GM20431 (cell line): ENCODE data around the gene BORCS5.
"Not testable (repeated sequence)": the region's sequence is repeated elsewhere in the genome, so short reads cannot be mapped to it uniquely, and the experiment has no call there.

ENCODE experiments used
- in situ Hi-C: fragments of 300-500 bp; cut with MseI, MboI; formaldehyde crosslinking; loops from one replicate; pipeline ENCODE4 v1.15.0; 2020; ENCODE audit warnings: low sequenced_read_pairs; ENCODE audit not compliant: unreplicated experiment

Gene BORCS5

DNA sequence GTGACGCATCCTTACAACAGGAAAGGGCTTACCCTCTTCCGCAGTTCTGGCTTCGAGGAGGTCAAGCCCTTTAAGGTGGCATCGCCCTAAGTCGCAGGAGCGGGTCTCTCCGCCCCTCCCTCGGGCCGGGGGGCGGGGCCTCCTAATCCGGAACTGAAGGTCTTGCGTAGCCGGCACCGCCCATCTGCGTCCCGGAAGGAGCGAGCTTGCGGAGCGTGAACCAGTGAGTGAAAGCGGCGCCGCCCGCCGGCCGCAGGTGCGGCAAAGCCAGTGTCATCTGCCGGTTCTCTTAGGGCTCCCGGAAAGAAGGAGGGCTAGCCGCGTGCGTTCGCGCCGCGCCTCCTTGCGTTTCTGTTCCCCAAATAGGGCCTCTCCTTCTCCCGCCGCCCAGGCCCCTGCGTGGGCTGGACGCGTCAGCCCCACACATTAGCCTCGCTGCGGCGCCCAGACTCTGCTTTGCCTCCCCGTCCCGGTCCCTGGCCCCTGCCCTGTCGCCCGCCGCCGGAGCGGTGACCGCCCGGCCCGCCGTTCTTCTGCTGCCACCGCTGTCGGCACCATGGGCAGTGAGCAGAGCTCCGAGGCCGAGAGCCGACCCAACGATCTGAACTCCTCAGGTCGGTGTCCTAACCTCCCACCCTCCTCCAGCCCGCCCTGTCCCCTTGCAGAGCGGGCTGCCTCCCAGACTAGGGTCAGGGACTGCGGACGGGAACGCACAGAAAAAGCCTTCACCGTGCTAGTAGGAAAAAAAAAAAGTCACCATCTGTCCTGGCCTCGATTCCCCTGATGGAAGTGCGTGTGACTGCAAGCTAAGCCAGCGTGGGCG, at the start of gene BORCS5:
Gene BORCS5 (plus strand): TSS at position 183 of the 823 bp plus-strand sequence. CDS start 374 bp downstream, at position 557.
- in situ Hi-C loops = no loop called here

DNA sequence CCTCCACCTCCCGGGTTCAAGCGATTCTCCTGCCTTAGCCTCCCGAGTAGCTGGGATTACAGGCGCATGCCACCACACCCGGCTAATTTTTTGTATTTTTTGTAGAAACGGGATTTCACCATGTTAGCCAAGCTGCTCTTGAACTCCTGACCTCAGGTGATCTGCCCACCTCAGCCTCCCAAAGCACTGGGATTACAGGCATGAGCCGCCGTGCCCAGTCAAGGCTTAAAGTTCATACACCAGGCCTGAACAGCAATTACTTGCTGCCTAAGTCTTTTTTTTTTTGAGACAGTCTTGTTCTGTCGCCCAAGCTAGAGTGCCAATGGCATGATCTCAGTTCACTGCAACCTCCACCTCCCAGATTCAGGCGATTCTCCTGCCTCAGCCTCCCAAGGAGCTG, 46.2 kb upstream of the BORCS5 start:
- in situ Hi-C loops = not testable (repeated sequence)

DNA sequence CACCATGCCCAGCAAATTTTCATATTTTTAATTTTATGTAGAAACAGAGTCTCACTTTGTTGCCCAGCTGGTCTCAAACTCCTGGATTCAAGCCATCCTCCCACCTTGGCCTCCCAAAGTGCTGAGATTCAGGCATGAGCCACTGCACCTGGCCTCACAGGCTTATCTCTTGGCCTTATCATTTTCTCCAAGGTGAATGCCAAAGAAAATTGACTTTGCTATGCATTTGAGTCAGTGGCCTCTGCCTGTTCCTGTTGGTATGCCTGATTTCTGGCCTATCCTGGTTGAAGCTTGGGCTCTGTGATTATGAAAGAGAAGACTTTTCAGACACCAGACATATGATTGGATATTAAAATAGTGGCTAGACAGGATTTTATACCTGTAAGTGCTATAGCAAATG, 41.0 kb upstream of the BORCS5 start:
- in situ Hi-C loops = no loop called here

DNA sequence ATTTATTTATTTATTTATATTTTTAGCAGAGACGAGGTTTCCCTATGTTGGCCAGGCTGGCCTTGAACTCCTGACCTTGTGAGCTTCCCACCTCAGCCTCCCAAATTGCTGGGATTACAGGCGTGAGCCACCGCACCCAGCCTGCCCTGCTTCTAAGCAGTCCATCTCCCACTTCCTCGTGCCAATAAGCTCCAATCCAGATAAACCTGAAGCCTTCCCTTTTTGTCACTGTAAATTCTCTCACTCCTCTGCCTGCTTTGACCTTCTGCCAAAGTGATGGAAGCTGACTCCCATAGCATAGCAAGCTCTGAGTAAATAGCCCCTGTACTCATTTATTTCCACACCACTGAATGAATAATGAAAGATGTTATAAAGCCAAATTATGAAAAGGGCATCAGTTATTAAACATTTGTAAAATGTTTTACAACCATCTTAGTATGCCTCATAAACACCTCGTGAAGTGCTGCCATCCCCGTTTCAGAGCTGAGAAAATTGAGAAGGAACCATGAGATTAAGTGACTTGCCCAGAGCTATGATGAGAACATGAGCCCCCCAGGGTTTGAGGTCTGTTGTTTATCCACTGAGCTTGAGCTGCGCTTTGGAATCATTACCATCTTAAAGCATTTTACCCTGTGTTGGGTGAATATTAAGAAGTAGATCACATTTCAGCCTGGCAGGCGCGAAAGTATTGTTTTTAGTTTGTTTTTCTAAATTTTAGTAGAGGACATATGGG, 37.3 kb upstream of the BORCS5 start:
- in situ Hi-C loops = no loop called here

DNA sequence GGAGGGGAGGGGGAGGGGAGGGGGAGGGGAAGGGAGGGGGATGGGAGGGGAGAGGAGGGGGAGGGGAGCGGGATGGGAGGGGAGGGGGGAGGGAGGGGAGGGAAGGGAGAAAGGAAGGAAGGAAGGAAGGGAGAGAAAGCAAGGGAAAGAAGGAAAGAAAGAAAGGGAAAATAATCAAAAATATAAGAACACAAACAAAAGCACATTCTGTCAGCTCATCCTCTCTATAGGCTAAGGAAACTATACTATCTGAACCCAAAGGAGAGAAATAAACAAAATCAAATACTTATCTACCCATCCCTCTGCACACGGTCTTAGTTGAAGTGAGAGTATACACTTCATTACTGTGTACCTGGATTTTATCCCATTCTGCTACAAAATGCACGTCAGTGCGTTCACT, 33.8 kb upstream of the BORCS5 start:
- in situ Hi-C loops = no loop called here

DNA sequence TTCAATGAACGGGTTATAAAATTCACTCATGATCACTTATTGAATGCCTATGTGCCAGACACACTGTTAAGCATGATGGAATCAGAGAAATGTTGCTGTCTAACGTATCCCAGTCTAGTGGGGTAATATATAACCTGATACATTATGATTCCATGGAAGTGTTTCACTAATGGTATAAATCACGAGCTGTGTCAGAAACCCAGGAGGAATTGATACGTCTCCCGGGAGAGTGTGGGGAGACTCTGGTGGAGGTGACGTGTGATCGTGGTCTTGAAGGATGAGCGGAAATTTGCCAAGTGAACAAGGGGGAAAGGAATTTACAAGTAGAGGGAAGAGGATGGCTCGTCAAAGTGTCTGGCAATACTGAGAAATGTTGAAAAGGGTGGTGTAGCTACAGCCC, 33.3 kb upstream of the BORCS5 start:
- in situ Hi-C loops = no loop called here

DNA sequence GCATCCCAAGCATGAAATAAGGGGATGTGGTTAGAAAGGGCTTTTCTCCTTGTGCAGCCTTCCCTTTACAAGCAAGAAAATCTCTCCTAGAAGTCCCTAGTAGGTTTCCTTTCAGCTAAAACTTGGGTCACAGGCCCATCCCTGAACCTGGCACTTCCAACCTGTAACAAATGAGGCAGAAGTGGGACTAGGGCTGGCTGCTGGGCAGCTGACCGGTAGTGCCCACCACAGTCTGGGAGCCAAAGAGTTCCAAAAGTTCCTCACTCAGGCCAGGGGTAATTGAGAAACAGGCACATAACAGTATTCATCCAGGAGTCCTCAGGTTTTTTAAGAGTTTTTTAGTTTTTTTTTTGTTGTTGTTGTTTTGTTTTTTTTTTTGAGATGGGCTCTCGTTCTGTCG, 30.6 kb upstream of the BORCS5 start:
- in situ Hi-C loops = loop anchor here (25.0 kb wide), 1 partner anchor 739 kb away; no protein-coding TSS in a partner anchor

DNA sequence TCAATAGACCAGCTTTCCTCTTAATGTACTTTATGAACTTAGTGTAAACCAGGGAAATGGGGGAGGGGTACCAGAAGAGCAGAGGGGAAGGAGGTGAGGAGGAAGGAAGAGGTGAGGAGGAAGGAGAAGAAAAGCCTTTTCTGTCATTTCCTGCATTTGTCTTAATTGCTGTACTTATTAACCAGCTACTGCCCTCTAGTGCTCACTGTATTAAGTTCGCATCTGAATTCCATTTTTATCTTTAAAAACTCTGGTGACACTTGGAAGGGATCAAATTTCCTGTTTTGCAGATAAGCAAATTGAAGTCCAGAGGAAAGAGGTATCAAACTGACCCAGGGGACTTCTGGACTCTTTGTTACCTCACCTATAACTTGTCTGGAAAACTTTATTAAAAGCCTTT, 29.1 kb upstream of the BORCS5 start:
- in situ Hi-C loops = loop anchor here (25.0 kb wide), 1 partner anchor 741 kb away; no protein-coding TSS in a partner anchor

DNA sequence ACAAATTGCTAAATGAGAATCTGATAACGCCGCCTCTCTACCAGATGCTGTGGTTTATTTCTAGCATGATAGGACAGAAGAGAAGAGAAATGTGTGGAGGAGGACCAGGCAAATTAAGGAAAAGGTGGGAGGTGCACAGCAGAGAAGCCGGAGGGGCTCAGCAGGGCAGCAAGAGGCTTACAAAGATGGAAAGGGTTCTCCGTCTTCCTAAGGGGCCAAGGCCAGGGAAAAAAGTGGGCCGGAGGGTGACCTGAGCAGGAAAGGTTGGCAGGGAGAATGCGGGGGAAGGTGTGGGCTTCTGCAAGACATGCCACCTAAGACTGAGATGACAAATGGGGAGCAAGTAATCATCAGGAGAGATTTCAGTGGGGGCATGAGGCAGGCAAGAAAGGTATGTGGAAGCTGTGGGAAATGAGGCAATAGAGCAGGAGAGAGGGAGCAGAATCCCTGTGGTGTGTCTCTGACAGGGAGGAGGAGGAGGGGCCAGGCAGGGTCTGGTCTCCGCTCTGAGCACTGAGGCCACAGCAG, 25.6 kb upstream of the BORCS5 start:
- in situ Hi-C loops = loop anchor here (10.0 to 25.0 kb wide), 2 partner anchors 247 to 744 kb away; no protein-coding TSS in a partner anchor

DNA sequence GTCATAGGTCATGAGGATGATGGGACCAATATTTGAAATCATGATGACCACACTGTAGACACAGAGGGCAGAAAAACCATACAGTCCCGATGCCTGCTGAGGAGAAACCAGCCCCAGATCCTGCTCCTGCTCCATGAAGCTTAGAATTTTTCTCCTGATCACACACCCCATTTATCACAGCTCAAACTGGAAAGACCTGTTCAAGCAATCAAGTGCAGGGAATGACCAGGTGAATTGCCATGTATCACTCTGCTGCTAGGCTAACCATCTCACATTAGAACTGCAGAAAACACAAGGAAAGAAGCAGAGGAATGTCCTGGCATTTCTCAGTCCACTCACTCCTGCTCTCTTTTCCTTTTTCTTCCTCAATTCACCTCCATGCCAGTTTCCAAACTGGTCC, 25.0 kb upstream of the BORCS5 start:
- in situ Hi-C loops = loop anchor here (10.0 to 25.0 kb wide), 2 partner anchors 247 to 745 kb away; no protein-coding TSS in a partner anchor

DNA sequence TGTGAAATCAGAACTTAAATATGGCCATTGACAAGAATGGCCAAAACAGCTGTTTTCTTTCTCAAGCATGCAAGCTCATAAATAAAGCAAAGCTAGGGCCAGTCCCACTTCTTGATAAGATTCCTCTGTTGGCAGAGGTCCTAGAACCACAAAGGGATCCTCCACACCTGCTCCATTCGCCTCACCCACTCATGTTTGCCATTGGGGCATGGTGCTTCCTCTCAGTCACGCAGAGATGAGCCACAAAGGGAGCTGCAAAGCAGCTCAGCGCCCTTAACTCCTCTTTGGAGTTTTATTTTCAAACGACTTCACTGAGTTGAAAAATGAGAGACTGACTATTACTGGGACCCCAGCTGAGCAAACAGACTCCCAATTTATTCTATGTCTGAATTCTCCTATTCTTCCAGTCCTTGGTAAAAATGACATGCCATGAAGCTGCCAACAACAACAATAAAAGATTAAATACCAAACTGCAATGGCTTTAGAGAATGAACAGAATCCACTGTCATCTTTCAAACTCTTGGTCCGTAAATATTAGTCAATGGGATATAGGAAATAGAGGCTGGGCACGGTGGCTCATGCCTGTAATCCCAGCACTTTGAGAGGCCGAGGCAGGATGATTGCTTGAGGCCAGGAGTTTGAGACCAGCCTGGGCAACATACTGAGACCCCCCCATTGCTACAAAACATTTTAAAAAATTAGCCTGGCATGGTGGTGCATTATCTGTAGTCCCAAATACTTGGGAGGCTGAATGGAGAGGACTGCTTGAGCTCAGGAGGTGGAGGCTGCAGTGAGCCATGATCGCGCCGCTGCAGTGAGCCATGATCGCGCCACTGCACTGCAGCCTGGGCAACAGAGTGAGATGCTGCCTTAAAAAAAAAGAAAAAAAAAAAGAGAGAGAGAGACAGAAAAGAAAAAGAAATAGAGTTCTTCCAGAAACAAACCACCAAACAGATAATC, 23.2 kb upstream of the BORCS5 start:
- in situ Hi-C loops = loop anchor here (10.0 to 25.0 kb wide), 2 partner anchors 249 to 746 kb away; no protein-coding TSS in a partner anchor

DNA sequence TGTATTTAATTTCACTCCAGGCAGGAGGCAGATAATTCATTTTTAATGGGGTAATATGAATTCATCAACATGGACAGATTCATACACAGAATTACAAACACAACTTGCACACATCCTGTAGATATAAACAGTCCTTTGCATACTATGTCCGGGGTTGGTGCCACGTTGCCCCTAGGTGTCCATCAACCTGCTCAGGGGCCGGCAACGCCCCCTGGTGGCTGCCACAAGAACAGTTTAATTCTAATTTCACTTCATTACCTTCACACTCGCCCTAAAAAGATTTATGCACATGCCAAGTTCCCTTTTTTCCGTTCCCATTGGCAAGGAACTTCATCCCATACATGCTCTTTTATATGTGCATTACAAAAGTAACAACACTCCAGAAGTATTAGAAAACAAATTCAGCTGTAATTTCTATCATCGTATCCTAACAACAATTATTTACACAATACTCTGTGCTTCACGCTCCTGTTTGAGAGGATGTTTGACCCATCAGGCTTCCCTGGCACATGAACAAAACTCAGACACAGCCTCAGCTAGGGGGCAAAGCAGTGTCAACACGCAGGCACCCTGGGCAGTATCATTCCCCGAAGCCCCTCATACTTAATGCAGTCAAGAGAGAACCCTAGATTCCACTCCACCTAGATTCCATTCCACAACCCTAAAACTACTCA, 22.4 kb upstream of the BORCS5 start:
- in situ Hi-C loops = loop anchor here (10.0 to 25.0 kb wide), 2 partner anchors 250 to 747 kb away; no protein-coding TSS in a partner anchor

DNA sequence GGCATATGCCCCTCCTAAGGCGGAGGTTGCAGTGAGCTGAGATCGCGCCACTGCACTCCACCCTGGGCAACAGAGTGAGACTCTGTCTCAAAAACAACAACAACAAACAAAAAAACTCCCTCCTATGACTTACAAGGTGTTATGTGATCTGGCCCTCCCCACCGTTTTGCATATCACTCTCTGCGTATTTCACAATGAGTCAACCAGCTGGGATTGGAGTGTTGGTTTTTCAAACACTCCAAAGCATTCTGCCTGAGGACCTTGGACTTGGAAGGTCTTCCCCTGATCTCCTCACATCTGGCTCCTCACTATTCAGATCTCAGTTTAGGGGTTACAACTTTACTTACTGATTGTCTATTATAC, 20.8 kb upstream of the BORCS5 start:
- in situ Hi-C loops = loop anchor here (10.0 to 25.0 kb wide), 2 partner anchors 251 to 749 kb away; no protein-coding TSS in a partner anchor

DNA sequence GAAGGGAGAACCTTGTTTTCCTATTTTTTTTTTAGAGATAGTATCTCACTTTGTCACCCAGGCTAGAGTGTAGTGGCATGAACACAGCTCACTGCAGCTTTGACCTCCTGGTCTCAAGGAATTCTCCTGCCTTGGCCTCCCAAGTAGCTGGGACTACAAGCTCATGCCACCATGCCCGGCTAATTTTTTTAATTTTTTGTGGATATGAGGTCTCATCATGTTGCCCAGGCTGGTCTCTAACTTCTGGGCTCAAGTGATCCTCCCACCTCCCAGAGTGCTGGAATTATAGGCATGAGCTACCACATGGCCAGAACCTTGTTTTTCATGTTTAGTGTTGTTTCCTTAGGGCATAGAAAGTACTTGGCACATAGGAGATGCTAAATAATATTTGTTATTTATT, 20.4 kb upstream of the BORCS5 start:
- in situ Hi-C loops = loop anchor here (10.0 to 25.0 kb wide), 2 partner anchors 252 to 749 kb away; no protein-coding TSS in a partner anchor

DNA sequence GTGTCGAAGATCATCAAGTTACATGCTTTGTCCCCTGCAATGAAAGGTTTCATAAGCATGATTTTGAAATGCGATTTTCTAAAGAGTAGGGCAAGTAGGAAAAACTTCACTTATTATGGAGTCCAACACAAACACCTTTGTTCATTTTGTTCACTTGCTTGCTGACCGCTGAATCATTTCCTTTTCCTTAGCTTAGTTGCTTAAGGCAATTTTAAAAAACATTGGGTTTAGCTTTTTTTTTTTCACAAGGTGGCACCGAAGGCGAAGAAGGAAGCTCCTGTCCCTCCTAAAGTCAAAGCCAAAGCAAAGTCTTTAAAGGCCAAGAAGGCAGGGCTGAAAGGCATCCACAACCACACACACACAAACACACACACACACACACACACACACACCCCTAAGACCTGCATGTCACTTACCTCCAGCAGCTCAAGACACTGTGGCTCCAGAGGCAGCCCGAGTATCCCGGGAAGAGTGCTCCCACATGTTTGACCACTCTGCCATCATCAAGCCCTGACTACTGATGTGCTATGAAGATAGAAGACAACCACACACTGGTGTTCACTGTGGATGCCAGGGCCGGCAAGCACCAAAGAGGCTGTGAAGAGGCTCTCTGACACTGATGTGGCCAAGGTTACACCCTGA, 18.2 kb upstream of the BORCS5 start:
- in situ Hi-C loops = loop anchor here (10.0 to 25.0 kb wide), 2 partner anchors 254 to 751 kb away; no protein-coding TSS in a partner anchor

DNA sequence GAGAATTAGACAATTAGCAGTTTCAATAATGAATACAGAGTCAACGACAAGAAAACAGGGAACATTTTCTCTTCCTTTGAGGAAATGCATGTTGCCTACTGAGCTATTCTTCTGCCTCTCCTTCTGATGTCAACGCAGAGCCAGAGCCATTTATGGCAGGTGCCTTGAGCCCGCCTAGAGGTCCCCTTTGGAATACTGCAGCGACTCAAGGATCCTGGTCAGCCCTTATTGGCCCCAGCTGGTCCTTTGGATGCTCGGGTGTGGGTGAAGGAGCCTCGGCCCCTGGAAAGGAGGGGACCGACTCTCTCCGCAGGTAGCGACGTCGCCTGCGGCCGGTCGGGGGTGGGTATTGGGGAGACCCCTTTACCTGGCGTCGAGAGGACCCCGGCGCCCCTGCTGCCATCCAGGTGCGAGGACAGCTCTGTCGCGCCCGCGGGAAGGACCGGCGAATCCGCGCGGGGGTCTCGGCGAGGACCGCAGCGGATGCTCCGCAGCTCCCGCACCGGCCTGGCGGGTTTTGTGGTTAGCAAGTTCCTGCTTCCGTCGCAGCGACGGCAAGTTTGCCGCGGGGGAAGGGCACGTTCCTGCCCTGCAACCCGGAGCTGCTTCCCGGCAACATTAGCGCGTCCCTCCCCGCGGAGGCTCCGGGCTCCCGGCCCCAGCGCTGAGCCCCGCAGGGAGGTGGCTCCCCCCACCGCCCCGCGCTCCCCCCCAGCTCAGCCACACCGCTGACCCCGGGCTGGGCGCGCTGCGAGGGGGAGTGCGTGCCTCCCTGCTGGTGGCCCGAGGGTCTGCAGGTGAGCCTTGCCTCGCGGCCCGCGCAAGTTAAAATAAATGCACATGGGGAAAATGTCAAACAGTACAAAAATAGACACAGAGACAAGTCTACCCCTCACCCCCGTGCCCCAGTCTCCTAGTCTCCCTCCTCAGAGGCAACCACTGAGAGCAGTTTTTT, 6.9 kb upstream of the BORCS5 start, which contains the start of gene MANSC1:
Gene MANSC1 (minus strand): TSS at position 532 of the 955 bp plus-strand sequence. CDS start 6,928 bp downstream, outside the sequence.
- in situ Hi-C loops = loop anchor here (25.0 kb wide), 1 partner anchor 763 kb away; no protein-coding TSS in a partner anchor

DNA sequence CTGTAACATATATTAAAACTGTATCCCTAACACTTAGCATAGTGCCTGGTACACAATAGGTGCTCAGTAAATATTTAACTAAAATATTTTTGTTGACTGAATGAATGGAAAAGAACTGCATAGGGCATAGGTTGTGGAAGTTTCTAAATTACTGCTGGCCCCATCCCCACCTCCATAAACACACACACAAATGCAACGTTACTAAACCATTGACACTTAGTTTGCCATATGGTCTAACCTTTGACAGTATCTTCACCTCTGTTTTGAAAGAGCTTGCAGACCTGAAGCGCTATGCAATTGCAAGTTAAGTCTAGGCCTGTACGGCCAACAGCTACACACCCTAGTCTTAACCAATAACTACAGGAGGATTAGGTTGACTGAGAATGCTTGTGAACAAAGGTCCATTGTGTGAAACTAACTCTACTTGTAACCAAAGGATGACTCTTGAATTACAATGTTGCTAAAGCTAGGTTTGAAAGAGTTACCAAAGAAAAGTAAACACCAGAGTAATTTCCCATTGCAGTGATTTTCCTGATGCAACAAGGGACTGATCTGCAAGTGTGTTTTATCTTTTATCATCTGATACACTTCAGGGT, 5.9 kb upstream of the BORCS5 start:
- in situ Hi-C loops = no loop called here
